Spleen (tissue), 7 donors: ENCODE measurements around the gene RANBP10.

Experiments
- CTCF ChIP-seq, 11 experiments: fragments of 200-600 bp in 7 of 11; fragments of 450-650 bp in 4 of 11; sonication (generic) in 4 of 11; IDR thresholded peaks in 8 of 11; conservative IDR thresholded peaks in 3 of 11; 1 replicate in 7 of 11; 2 replicates in 4 of 11; pipeline versions ENCODE4 v1.4.0 to v1.8.0; 2016 to 2021; ENCODE audit warnings: antibody characterized with exemption in 11 of 11, inconsistent platforms in 4 of 11, mild to moderate bottlenecking in 1 of 11
- POLR2A ChIP-seq, 3 donors: fragments of 450-650 bp; IDR thresholded peaks; one replicate each; pipeline ENCODE4 v1.5.1; 2017; ENCODE audit warnings: antibody characterized with exemption in 3 of 3, mild to moderate bottlenecking in 1 of 3
- donor health status: DM: no; HTN: no; CAD: no; lungs with moderate emphysema.
- donor health status: DM: no; HTN: no; CAD: no.
- donor health status: DM: no; HTN: no; CAD: no.

- TF ChIP-seq CTCF (IDR thresholded peaks at IDR 0.05 in 8 of 11, conservative IDR thresholded peaks at IDR 0.05 in 3 of 11) (no peak), POLR2A (IDR thresholded peaks at IDR 0.05) (no peak)
Observed at GRCh38 chr16:67780847-67781564, 25.4 kb downstream of the RANBP10 start.
